HL-60 (cell line): ENCODE results near the gene CATSPER4.
"Not testable (repeated sequence)": the region's sequence is repeated elsewhere in the genome, so short reads cannot be mapped to it uniquely, and the experiment has no call there.

Experiments used
- DNase-seq, 2 experiments: peaks; one replicate each; pipeline ENCODE4 v3.0.0-alpha.2; 2010 to 2020; ENCODE audit warnings: low read depth in 1 of 2, low spot score in 1 of 2
- H3K27ac ChIP-seq: fragments of 250-450 bp; sonication (Bioruptor Pico); replicated peaks from 2 replicates; pipeline ENCODE4 v1.5.1; 2020; ENCODE audit warnings: mild to moderate bottlenecking, moderate library complexity
- H3K27me3 ChIP-seq: fragments of 250-450 bp; sonication (Bioruptor Pico); 2 replicates; pipeline ENCODE4 v1.5.1; 2021; ENCODE audit warnings: mild to moderate bottlenecking, moderate library complexity; ENCODE audit not compliant: insufficient read depth, poor library complexity, severe bottlenecking
- H3K4me3 ChIP-seq: replicated peaks from 2 replicates; pipeline ENCODE4 v1.5.1; 2011; ENCODE audit warnings: mild to moderate bottlenecking, control low read depth, low read length; ENCODE audit not compliant: insufficient read depth
- GABPA ChIP-seq: IDR thresholded peaks from 2 replicates; pipeline ENCODE4 v1.6.1; 2012; ENCODE audit warnings: low read depth
- POLR2AphosphoS5 ChIP-seq: IDR thresholded peaks from 2 replicates; pipeline ENCODE4 v1.6.1; 2012; ENCODE audit warnings: low read depth
- SPI1 ChIP-seq: IDR thresholded peaks from 2 replicates; pipeline ENCODE4 v1.6.1; 2012; ENCODE audit warnings: low read depth, mild to moderate bottlenecking, borderline replicate concordance
- TF ChIP-seq, protein P1 (sequence below): IDR thresholded peaks from 2 replicates; pipeline ENCODE4 v1.6.1; 2012; ENCODE audit warnings: low read depth; ENCODE audit not compliant: insufficient replicate concordance
- TF ChIP-seq, protein P2 (sequence below): IDR thresholded peaks from one replicate; pipeline ENCODE4 v1.5.1; 2011; ENCODE audit warnings: low read length, control low read depth, inconsistent platforms; ENCODE audit not compliant: insufficient read depth

The CATSPER4 gene

DNA sequence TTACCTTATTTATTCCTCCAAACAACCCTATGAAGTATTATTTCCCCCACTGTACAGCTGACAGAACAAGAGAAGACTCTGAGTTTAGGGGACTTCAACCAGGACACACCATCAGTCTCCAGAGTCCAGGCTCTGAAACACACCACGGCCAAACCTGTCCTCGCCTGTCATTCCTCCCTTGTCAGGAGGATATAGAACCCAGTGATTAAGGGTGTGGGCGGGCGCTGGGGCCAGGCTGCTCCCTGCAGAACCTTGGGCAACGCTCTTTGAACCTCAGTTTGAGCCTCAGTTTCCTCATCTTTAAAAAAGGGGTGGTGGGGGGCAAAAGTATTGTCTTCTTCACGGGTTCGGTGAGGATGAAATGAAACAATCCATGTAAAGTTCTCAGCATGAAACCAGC lies 34.2 kb downstream of the CATSPER4 start:
- Histone ChIP-seq H3K27me3 (peaks cover 16% of the 10 kb centered on the region), H3K4me3 (no peak overlapping the region), H3K27ac (no peak overlapping the region)
- DNase-seq: no peak
- no peak for TF ChIP-seq SPI1
- no peak for TF ChIP-seq GABPA
- TF ChIP-seq POLR2AphosphoS5: no peak
- TF ChIP-seq, protein P1, sequence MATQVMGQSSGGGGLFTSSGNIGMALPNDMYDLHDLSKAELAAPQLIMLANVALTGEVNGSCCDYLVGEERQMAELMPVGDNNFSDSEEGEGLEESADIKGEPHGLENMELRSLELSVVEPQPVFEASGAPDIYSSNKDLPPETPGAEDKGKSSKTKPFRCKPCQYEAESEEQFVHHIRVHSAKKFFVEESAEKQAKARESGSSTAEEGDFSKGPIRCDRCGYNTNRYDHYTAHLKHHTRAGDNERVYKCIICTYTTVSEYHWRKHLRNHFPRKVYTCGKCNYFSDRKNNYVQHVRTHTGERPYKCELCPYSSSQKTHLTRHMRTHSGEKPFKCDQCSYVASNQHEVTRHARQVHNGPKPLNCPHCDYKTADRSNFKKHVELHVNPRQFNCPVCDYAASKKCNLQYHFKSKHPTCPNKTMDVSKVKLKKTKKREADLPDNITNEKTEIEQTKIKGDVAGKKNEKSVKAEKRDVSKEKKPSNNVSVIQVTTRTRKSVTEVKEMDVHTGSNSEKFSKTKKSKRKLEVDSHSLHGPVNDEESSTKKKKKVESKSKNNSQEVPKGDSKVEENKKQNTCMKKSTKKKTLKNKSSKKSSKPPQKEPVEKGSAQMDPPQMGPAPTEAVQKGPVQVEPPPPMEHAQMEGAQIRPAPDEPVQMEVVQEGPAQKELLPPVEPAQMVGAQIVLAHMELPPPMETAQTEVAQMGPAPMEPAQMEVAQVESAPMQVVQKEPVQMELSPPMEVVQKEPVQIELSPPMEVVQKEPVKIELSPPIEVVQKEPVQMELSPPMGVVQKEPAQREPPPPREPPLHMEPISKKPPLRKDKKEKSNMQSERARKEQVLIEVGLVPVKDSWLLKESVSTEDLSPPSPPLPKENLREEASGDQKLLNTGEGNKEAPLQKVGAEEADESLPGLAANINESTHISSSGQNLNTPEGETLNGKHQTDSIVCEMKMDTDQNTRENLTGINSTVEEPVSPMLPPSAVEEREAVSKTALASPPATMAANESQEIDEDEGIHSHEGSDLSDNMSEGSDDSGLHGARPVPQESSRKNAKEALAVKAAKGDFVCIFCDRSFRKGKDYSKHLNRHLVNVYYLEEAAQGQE: no peak
- TF ChIP-seq, protein P2, sequence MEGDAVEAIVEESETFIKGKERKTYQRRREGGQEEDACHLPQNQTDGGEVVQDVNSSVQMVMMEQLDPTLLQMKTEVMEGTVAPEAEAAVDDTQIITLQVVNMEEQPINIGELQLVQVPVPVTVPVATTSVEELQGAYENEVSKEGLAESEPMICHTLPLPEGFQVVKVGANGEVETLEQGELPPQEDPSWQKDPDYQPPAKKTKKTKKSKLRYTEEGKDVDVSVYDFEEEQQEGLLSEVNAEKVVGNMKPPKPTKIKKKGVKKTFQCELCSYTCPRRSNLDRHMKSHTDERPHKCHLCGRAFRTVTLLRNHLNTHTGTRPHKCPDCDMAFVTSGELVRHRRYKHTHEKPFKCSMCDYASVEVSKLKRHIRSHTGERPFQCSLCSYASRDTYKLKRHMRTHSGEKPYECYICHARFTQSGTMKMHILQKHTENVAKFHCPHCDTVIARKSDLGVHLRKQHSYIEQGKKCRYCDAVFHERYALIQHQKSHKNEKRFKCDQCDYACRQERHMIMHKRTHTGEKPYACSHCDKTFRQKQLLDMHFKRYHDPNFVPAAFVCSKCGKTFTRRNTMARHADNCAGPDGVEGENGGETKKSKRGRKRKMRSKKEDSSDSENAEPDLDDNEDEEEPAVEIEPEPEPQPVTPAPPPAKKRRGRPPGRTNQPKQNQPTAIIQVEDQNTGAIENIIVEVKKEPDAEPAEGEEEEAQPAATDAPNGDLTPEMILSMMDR: no peak

- TF ChIP-seq, protein P2: no peak
- TF ChIP-seq SPI1: no peak
- TF ChIP-seq, protein P1: no peak
- no peak for TF ChIP-seq POLR2AphosphoS5
- Histone ChIP-seq H3K4me3 (no peak overlapping the region), H3K27me3 (peaks cover 16% of the 10 kb centered on the region), H3K27ac (no peak overlapping the region)
- DNase-seq: peak in 1 of 2 experiments; percentile 6
Observed at GRCh38 chr1:26225033-26225831, 34.8 kb downstream of the CATSPER4 start.

GRCh38 chr1:26230682-26231081 lies 40.3 kb downstream of the CATSPER4 start:
- DNase-seq: peak in 1 of 2 experiments; percentile 48
- H3K27ac ChIP-seq, H3K27me3 ChIP-seq, H3K4me3 ChIP-seq: not testable (repeated sequence)
- TF ChIP-seq SPI1: peak; percentile 54; the same call in 1 of the 2 replicates

DNA sequence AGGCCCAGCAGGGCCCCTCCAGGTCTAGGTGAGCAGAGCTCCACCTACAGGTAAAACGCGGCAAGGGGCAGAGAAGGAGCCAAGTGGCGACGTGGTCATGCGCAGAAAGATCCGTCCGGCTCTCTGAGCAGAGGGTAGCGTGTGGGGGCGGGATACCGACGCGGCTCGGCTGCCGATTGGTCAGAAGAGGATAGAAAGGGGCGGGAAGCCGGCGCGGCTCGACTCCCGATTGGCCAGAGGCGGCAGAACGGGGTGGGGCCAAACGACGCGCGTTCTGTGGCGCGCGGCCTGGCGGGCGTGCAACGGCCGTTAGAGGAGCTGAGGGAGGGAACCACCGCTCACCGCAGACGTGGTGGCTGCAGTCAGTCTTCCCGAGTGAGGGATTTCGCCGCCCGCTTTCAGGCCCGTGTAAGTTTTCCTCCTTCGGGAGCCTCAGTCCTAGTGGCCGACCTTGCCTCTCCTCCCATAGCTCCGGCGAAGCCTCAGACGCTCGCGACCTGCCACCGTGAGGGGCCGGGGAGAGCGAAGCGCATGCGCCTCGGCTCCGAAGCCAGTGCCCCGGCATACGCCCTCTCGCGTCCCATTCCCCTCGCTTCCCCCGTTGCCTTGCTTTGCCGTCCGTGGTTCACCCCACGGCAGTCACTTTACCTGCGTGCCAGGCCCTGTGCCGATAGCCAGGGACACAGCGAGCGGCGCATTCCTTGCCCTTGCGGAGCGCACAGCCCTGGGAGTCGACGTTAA lies 43.7 kb downstream of the CATSPER4 start, which contains the start of gene CEP85:
CEP85 (plus strand) TSS at position 298 of the 741 bp plus-strand sequence. CDS start 5,584 bp downstream, outside the sequence.
- peak within 1 kb of the TSS; percentile 70 for H3K4me3 ChIP-seq
- TF ChIP-seq SPI1 (no peak), GABPA (no peak), POLR2AphosphoS5 (peak; percentile 82)
- TF ChIP-seq, protein P2: peak; percentile 92
- TF ChIP-seq, protein P1: no peak
- no peaks in the 10 kb centered on the region for H3K27me3 ChIP-seq
- peak; percentile 94 to 98 for DNase-seq
- H3K27ac ChIP-seq: peak within 1 kb of the TSS; percentile 87
